Measurements from ENCODE around the gene YTHDC1.
A peak's percentile ranks its signal among the peaks of the same experiment; 100 is the strongest.

- peak; percentile 83 to 84 for TF ChIP-seq POLR2A (IDR thresholded peaks at IDR 0.05)
- TF ChIP-seq, protein P1, sequence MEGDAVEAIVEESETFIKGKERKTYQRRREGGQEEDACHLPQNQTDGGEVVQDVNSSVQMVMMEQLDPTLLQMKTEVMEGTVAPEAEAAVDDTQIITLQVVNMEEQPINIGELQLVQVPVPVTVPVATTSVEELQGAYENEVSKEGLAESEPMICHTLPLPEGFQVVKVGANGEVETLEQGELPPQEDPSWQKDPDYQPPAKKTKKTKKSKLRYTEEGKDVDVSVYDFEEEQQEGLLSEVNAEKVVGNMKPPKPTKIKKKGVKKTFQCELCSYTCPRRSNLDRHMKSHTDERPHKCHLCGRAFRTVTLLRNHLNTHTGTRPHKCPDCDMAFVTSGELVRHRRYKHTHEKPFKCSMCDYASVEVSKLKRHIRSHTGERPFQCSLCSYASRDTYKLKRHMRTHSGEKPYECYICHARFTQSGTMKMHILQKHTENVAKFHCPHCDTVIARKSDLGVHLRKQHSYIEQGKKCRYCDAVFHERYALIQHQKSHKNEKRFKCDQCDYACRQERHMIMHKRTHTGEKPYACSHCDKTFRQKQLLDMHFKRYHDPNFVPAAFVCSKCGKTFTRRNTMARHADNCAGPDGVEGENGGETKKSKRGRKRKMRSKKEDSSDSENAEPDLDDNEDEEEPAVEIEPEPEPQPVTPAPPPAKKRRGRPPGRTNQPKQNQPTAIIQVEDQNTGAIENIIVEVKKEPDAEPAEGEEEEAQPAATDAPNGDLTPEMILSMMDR (IDR thresholded peaks at IDR 0.05) = no peak
- peak; percentile 98 for TF ChIP-seq POLR2AphosphoS5 (IDR thresholded peaks at IDR 0.05)
- TF ChIP-seq EP300 (IDR thresholded peaks at IDR 0.05) = no peak
Observed at GRCh38 chr4:68349649-68350360, at the start of gene YTHDC1.
